Right renal cortex interstitium (tissue), 3 donors: ENCODE measurements around the gene TOMM22. TPM values are rescaled to one million over a fixed set of nuclear protein-coding genes. Genes with fewer than 3 reads are reported as not detected.
"Not testable (repeated sequence)": the region's sequence is repeated elsewhere in the genome, so short reads cannot be mapped to it uniquely, and the experiment has no call there.

Source experiments
- DNase-seq, 3 donors: peaks; one replicate each; pipeline ENCODE4 v3.0.0-alpha.2; 2013; ENCODE audit warnings: low read depth in 3 of 3, low spot score in 2 of 3
- polyA plus RNA-seq, 3 donors: library from polyadenylated mRNA; unstranded; fragments of 120-200 nt; gene quantifications; one replicate each; pipeline ENCODE4 v1.2.1, GENCODE V29; 2013; ENCODE audit not compliant: insufficient read length in 3 of 3

Gene TOMM22
- polyA plus RNA-seq = 100 to 1,000 TPM in 2 of 3 donors, 10 to 100 TPM in 1; 99.8 to 103 (median 103) TPM

- peak in 1 of 3 donors; percentile 76 for DNase-seq
Observed at GRCh38 chr22:38681582-38682335, at the start of gene TOMM22. TSS of gene TOMM22 (plus strand) at chr22:38681957. CDS start at chr22:38681979, 22 bp downstream.

DNA sequence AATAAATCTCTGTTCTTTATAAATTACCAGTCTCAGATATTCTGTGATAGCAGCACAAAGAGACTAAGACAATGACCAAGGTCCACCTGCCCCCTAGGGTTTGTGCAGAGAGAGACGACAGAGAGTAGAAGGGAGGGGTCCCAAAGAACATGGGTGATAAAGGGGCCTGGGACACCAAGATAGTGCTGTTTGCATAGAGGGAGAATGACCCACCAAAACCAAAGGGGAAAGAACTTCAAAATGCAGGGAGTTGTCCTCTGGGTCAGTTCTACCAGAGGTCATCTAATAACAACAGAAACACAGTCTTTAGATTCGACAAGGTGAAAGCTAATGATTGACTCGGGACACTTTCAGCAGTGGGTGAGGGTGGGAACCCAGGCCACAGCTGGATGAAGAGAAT lies 49.2 kb upstream of the TOMM22 start:
- no peak for DNase-seq

DNA sequence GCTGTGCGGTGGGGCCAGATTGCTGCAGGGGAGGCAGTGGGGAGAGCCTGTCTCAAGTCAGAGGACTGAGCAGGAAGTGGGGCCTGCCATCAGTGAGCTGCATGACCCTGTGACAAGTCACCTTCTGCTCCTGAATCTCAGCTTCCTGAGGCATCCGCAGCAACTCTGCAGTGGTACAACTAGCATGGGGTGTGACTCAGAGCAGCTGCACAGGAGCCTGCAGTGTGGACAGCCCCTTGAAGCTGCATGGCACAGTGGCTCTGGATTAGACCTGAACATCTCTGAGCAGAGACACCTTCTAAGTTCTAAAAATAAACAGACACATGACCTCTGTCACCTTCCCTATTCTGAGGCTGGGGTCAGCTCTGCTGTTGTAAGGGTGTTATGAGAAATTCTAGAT lies 43.5 kb upstream of the TOMM22 start:
- DNase-seq = no peak

GRCh38 chr22:38638728-38639127 lies 43.0 kb upstream of the TOMM22 start:
- no peak for DNase-seq

- no peak for DNase-seq
Observed at GRCh38 chr22:38641476-38642040, 40.2 kb upstream of the TOMM22 start.

GRCh38 chr22:38644245-38644644 lies 37.5 kb upstream of the TOMM22 start:
- not testable (repeated sequence) for DNase-seq

- DNase-seq = no peak
Observed at GRCh38 chr22:38645430-38645829, 36.3 kb upstream of the TOMM22 start.

- no peak for DNase-seq
Observed at GRCh38 chr22:38649841-38650522, 31.8 kb upstream of the TOMM22 start.

GRCh38 chr22:38652859-38653258 lies 28.9 kb upstream of the TOMM22 start:
- DNase-seq = no peak

- DNase-seq = no peak
Observed at GRCh38 chr22:38653741-38654140, 28.0 kb upstream of the TOMM22 start.

- peak in 1 of 3 donors; percentile 12 for DNase-seq
Observed at GRCh38 chr22:38655519-38656255, 26.1 kb upstream of the TOMM22 start.

DNA sequence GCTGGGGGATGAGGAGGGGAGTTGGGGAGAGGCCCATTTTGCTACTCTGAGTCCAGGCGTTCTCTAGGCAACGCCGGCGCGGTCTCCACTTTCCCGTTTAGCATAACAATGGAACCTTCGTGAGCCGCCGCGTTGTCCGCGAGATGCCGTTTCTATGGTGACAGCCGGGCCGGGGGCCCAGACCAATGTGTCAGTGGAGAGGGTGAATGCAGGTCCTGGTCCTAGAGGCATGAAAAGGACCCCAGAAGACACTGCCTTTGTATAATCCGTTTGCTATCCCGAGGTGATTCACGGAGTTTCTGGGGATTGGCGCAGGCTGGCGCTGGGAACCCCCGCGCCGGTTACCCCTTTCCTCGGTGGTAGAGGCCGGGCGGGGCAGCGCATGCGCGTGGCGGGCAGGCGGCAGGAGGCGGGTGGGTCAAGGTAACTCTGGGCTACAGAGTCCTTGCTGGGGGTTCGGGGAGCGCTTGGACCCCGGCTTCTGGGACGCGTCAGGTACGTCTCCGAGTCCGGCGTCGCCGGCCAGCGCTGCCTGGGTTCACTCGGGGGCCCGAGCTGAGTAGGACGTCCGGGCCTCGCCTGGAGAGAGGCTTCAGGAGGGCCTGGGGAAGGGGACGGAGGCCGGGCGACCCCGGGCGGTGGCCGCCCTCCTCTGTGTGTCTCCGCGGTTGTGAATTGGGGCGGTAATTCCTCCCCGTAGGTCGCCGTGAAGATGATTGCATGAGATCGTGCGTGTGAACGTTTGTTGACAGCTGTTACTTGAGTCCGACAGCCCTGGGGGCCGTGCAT lies 25.3 kb upstream of the TOMM22 start, which contains the start of the genes CBY1 and FAM227A:
Gene CBY1 (plus strand): TSS at position 383 of the 789 bp plus-strand sequence. CDS start 11,417 bp downstream, outside the sequence.
Gene FAM227A (minus strand): TSS at position 137 of the 789 bp plus-strand sequence. CDS start 6,224 bp downstream, outside the sequence.
- peak; percentile 79 to 92 (median 86) for DNase-seq

DNA sequence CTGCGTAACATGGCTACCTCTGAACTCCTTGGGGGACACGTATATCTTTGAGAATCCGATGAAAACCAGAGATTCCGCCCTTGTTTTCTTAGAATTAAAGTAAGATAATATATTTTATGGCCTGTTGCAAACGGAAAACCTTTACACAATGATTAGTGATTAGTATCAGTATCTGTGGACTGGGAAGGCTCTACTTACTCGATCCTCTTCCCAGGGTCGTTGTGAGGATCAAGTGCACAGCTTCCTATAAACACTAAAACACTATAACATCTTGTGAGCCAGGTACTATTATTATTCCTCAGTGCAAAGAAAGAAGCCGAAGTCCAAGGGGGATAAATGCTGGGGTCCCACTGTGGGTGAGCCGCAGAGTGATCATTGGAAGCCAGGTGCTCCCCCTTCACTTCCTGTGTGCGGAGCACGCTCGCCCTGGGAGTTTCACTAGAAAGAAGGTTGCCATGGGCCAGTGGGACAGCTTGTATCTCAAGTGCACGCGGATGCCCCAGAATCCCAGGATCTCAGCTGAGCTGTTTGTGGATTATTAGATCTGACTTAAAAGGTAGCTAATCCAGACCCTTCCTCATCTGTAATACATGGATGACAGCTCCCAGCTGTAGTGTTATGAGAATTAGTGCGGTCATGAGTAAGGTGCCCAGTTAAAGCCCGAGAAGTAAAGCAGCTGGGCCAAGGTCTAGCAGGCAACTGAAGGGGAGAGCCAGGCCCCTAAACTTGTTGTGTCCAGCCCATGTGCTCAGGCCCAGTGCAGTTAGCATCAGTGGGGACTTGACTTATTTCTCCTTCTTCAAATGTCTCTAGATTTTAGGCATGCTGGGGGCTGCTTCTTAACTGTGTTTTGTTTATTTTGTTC lies 24.5 kb upstream of the TOMM22 start:
- peak; percentile 16 to 32 (median 27) for DNase-seq

- no peak for DNase-seq
Observed at GRCh38 chr22:38674888-38675287, 6.9 kb upstream of the TOMM22 start.

GRCh38 chr22:38675833-38676232 lies 5.9 kb upstream of the TOMM22 start:
- DNase-seq = no peak

- DNase-seq = no peak
Observed at GRCh38 chr22:38684895-38685294, 3.1 kb downstream of the TOMM22 start.

DNA sequence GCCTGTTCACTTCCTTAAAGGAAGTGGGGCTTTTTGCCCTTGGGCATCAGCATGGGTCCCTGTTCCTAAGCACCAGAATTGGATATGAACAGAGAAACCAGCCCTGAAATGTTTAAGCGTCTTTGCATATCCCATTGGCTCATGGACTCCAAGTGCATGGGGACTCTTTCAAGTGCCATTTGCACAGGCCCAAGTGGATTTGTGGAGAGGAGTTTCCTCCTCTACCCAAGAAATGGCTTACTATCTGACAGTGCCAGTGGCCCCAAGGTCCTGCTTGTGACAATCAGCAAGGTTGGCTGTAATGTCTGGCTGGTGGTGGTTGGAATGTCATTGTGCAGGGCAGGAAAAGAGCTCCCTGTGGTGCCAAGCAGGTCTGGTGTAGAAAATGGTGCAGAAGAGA lies 4.0 kb downstream of the TOMM22 start:
- no peak for DNase-seq

DNA sequence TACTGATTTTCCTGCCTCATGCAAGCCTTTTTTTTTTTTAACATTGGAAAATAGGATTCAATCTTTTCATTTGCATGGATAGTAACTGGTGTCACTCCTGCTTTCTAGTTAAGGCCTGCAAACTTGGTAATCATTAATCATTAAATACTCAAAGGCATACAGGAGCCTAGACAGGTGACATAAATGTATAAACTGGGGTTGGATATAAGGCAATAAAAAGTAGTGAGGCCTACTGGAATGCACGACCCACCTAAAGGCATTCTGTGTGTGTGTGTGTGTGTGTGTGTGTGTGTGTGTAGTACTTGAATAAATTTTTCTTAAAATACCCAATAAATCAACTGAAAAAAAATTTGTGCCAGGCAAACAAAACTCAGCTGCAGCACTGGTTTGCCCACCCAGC lies 7.9 kb downstream of the TOMM22 start:
- DNase-seq = no peak

DNA sequence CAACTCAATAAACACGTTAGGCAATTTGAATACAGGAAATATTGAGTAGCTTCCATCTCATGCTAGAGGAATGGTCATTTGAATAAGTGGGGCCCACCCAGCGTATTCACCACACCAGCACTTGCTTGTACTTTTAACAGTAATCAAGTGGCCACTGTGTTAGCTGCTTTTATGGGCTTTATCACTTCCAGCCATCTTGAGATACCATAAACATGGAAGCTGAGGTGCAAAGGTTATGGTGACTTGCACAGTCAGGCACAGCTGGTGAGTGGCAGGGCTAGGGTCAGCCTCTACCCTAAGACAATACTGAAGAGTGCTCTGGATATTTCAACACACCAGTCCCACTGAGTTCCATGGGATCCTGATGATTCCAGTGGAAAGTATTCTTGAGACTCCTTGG lies 12.3 kb downstream of the TOMM22 start:
- no peak for DNase-seq
